NAMALWA (cell line): Measurements from ENCODE around the gene LHX4.

ENCODE experiments used
- DNase-seq: peaks from one replicate; pipeline ENCODE4 v3.0.0-alpha.2; 2015; ENCODE audit warnings: low spot score

Gene LHX4

GRCh38 chr1:180257486-180257885 lies 27.4 kb downstream of the LHX4 start:
- no peak for DNase-seq

DNA sequence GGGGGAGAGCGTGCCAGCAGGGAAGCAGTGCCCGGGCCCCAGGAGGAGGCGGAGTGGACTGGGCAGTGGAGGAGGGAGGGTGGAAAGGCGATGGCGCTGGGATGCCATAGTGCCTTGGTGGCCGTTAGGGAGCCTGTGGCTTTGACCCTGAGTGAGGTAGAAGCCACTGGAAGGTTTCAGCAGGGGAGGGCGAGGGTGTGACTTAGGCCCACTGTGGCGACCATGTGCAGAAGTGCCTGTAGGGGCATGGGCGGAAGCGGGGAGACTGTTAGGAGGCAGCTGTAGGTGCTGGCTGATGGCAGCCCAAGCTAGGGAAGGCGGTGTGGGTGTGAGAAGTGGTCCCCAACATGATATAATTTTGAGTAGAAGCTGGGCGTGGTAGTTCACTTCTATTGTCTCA lies 28.2 kb downstream of the LHX4 start:
- no peak for DNase-seq

GRCh38 chr1:180258935-180259334 lies 28.9 kb downstream of the LHX4 start:
- no peak for DNase-seq

DNA sequence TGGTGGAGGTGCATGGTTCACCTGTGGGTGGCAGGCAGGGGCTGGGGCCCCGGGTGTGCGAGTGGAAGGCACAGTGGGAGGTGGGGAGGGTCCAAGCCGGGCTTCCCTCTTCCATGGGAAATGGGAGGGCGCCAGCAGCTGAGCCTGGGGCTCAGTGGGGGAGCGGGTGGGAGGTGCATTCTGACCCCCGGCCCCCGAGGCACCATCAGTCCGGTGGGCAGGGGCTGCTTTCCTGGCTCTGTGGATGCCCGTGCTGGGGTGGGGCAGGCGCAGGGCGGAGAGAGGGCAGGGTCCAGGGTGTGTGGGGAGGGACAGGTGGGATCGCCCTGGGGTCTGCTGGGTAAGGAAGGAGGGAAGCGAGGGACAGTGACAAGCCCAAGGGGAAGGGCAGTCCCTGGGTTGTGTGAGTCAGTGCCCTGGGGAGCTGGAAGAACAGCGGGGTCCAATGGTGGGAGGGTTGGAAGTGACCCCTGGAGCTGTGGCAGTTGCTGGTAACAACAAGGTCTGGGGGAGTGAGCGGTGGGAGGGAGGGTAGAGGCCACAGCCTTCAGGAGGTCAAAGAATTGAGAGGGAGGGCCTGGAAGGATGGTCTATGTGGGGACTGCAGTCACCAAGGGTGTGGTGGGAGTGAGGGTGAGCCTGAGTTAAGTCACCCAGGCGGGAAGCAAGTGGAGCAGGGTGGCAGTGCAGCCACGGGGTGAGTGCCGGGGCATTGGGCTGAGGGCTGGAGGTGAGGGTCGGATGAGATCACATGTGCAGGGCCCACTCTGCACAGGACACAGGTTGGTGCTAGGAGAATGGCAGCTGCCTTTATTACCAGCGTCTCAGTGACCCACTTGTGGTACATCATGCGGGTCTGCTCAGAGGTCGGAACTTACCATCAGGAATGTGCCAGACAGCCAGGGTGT lies 29.6 kb downstream of the LHX4 start:
- no peak for DNase-seq

- DNase-seq: no peak
These were observed 30.5 kb downstream of the LHX4 start for GRCh38 chr1:180260541-180260940.

DNA sequence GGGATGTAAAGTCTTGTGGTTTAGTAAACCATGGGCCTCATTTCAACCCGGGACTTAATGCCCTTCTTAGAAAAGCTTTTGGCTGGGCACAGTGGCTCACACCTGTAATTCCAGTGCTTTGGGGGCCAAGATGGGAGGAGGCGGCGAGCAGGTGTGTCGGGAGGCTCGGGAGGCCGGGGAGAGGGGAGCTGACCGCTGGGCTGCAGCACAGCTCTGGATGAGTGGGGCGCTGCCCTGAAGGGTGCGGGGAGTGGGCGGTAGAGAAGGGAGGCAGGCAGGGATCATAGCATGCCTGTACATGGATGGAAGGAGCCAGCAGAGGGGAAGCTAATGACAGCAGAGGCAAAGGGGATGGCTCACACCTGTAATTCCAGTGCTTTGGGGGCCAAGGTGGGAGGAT lies 31.0 kb downstream of the LHX4 start:
- DNase-seq: no peak

GRCh38 chr1:180261524-180262155 lies 31.6 kb downstream of the LHX4 start:
- no peak for DNase-seq

DNA sequence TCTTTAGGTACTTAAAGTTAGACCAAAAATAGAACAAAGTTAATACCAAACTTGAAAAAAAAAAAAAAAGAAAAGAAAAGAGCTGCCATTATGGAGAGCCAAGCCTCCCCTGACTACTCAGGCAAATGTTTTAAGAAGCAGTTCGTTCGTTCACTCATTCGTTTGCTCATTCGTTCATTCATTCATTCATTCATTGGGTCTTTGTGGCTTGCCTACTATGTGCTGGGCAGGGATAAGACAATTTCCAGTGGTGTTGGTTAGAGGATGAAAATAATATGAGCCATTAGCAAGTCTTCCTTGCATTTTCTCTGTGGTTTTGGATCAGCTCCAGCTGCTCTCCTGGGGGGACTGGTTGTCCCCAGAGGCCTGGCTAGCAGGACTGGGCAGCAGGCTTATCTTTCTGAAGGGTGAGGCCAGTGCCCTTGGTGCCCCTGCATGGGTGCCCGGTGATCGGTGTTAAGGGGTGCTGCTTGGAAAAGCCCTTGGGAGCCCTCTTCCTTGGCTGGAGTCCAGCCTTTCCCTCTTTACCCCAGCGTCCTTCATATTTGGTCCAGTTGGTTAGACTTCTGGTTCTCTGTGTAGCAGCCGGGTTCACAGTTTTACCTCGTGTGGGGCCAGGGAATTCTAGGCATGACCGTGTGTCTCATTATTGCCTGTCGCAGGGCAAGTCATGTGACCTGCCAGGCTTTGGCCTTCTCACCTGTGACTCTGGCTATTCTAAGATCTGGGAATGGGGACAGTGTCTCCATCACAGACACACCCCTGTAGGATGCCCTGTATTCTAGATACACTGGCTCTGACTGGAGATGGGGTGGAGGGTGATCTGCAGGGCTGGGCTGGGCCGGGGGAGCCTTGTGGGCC lies 32.8 kb downstream of the LHX4 start:
- no peak for DNase-seq

GRCh38 chr1:180264595-180264994 lies 34.5 kb downstream of the LHX4 start:
- DNase-seq: no peak

GRCh38 chr1:180265201-180265600 lies 35.1 kb downstream of the LHX4 start:
- DNase-seq: no peak

DNA sequence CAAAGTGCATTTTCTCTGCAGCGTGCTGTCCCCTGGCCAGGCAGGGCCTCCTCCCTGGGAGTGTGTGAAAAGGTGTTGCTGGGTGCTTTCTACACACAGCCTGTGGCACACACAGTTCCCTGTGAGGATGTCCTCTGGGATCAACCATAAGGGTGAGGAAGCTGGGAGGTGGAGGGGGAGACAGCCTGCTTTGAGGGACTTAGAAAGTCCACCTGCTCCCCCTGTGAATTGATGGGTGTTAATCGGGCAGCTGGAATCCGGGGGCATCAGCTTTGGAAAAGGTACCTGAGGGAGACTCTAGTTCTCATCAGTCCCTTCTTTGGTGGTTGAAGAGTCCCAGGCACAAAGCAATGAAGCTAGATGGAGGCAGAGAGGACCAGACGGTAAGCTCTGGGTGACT lies 35.8 kb downstream of the LHX4 start:
- DNase-seq: no peak

DNA sequence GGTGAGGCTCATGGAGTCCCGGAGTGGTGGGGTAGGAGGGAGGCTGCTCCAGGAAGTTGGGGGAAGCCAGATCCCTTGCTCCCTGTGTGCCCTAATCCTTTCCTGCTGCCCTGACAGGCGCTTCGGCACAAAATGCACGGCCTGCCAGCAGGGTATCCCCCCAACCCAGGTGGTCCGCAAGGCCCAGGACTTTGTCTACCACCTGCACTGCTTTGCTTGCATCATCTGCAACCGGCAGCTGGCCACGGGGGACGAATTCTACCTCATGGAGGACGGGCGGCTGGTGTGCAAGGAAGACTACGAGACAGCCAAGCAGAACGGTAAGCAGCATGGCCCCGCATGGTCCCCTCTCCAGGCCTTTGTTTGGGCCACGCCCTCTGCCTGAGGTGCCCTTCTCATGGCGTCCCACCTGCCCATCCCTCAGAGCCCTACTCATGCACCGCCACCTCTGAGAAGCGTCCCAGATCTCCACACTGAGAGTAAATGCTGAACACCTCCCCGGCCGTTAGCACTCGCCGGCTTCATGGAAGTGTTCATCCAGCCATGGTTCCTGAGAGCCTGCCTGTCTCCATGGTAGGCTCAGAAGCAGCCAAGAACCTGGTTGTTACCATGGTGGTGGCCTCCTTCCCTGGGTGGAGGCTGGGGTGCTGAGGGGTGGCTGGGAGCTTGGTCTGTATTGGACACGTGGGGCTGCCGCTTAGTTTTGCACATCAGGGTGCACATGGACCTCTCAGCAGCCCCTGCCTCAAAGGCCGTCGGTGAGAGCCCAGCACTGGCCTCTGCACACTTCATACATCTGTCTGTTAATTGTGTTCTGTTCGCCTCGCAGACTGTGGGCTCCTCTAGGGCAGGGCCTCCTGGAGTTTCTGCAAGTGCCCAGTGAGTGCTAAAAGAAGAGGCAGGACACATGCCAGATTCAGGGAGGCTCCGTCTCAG lies 36.5 kb downstream of the LHX4 start:
- no peak for DNase-seq

- no peak for DNase-seq
These were observed 37.1 kb downstream of the LHX4 start for GRCh38 chr1:180267211-180267561.

- no peak for DNase-seq
These were observed 37.9 kb downstream of the LHX4 start for GRCh38 chr1:180267761-180268555.

DNA sequence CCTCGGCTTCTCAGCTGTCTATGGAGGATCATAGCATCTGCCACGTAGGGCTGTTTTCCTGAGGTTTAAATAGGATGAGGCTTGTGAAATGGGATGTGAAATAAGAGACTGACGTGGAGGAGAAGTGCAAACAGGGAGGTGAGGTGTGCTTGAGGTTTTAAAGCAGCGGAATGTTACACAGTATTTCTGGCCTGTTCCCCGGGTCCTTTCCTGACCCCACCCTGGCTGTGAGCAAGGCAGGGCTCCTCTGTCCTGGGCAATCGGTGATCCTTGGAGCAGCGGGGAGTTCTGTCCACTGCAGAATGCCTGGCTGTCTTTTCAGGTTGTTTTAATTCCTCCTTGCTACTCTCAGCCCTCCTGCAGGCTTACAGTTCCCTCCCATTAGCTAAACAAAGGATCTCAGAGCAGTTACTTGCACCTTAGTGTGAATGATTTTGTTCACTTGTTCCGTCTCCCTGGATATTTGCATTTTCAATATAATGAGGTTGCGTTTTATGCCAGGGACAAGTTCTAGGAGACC lies 38.6 kb downstream of the LHX4 start:
- no peak for DNase-seq

DNA sequence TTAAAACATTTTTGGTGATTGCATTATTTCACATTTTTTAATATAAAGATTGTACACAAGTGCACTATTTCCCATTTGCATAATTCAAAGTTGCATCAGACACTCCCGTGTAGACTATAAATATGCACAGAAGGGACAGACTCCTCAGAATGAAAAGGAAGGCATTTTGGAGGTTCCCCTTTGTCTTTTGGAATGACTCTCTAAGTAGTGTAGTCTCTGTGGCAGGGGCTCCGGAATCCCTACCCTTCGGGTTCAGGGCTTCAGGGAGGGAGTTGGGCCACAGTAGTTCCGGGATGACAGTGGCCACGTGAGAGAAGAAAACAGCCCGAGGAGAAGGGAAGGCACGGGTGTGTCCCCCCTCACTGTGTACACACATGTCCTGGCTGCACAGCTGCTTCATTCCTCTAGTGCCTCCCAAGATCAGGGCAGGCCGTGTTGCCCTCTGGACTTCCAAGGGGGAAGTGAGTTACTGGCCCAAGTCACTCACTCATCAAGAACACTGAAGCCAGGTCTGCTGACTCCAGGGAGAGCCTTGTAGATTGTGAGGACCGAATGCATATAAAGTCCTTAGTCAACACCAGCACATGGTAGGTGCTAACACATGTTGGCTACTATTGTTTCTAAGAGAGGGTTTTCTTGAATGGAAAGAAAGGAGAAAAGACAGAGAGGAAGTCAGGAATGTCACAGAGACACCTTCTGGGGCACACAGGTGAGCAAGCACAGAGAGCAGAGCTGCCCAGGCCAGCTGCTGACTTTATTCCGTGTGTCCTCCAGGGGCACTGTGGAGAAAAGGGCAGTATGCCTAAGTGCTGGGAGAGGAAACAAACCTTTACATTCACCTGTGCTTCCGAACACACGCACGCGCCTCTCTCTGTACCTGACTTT lies 39.8 kb downstream of the LHX4 start:
- DNase-seq: peak; percentile 28

GRCh38 chr1:180270530-180271271 lies 40.6 kb downstream of the LHX4 start:
- DNase-seq: no peak
